Measurements from ENCODE around the gene ANGPT4.

Gene ANGPT4

DNA sequence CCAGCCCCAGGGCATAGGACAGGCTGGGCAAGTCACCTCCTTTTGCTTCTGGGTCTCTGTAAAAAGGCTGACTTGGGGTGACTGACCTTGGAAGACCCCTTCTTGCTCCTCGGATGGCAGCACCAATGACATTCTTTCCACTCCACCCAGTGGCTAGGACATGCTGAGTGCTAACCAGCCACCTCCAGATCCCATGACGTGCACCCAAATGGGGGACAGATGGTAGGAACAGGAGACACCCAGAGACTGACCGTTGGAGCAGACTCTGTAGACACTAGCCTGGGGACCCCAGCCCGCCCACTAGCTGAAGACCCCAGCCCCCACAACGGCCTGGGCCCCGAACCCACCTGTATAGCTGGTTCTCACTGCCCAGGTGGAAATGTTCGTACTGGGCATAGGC is 38.3 kb downstream of the ANGPT4 start:
- Histone ChIP-seq H3K27ac (ENCODE audit: low read length) (no peak overlapping the region), H3K27me3 (ENCODE audit: insufficient read depth, low read length, poor library complexity) (no peaks in the 10 kb centered on the region), H3K36me3 (ENCODE audit: insufficient read depth, low read length) (no peaks in the 10 kb centered on the region), H2AFZ (ENCODE audit: low read depth, low read length) (no peak overlapping the region), H3K79me2 (ENCODE audit: insufficient read depth, low read length) (no peaks in the 10 kb centered on the region), H4K20me1 (ENCODE audit: insufficient read depth, low read length) (peaks cover 8% of the 10 kb centered on the region), H3K4me1 (ENCODE audit: insufficient read depth, low read length) (no peaks in the 10 kb centered on the region), H3K4me3 (ENCODE audit: low read depth in 1 of 2, low read length in 2 of 2) (no peak overlapping the region), H3K9me3 (ENCODE audit: insufficient read depth, low read length, severe bottlenecking) (no peaks in the 10 kb centered on the region), H3K4me2 (ENCODE audit: insufficient read depth, low read length) (no peak overlapping the region), H3K9ac (ENCODE audit: low read depth, low read length) (no peak overlapping the region)
- ATAC-seq (ENCODE audit: insufficient read depth, low read depth): no peak
- TF ChIP-seq EZH2 (IDR thresholded peaks at IDR 0.05; ENCODE audit: borderline replicate concordance, low read depth, low read length, severe bottlenecking): no peak
- TF ChIP-seq, protein P1, sequence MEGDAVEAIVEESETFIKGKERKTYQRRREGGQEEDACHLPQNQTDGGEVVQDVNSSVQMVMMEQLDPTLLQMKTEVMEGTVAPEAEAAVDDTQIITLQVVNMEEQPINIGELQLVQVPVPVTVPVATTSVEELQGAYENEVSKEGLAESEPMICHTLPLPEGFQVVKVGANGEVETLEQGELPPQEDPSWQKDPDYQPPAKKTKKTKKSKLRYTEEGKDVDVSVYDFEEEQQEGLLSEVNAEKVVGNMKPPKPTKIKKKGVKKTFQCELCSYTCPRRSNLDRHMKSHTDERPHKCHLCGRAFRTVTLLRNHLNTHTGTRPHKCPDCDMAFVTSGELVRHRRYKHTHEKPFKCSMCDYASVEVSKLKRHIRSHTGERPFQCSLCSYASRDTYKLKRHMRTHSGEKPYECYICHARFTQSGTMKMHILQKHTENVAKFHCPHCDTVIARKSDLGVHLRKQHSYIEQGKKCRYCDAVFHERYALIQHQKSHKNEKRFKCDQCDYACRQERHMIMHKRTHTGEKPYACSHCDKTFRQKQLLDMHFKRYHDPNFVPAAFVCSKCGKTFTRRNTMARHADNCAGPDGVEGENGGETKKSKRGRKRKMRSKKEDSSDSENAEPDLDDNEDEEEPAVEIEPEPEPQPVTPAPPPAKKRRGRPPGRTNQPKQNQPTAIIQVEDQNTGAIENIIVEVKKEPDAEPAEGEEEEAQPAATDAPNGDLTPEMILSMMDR (IDR thresholded peaks at IDR 0.05; ENCODE audit: borderline replicate concordance, extremely low read depth, low read length, poor library complexity, severe bottlenecking): no peak
- no peak for DNase-seq

DNA sequence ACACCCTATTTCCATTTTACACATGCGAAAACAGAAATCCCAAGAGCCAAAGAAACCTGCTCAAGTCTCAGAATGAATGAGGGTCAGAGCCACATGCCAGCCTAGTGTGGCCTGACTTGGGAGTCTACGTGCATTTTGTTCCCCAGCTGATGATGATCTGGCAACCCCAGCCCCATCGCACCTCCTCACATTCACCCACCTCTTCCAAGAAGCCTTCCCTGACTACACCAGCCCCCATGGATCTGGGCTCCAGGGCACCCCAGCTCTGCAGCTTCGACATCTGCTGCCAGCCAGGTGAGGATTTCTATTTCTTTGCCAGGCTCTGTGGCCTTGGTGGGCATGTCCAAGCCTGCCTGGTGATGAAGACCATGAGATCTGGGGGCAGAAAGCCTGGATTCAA is 41.0 kb downstream of the ANGPT4 start:
- no peaks in the 10 kb centered on the region for H3K4me1 ChIP-seq (ENCODE audit: insufficient read depth, low read length)
- peaks cover 11% of the 10 kb centered on the region for H4K20me1 ChIP-seq (ENCODE audit: insufficient read depth, low read length)
- no peak overlapping the region for H3K4me3 ChIP-seq (ENCODE audit: low read depth in 1 of 2, low read length in 2 of 2)
- H3K4me2 ChIP-seq (ENCODE audit: insufficient read depth, low read length): no peak overlapping the region
- TF ChIP-seq EZH2 (IDR thresholded peaks at IDR 0.05; ENCODE audit: borderline replicate concordance, low read depth, low read length, severe bottlenecking): no peak
- TF ChIP-seq, protein P1 (IDR thresholded peaks at IDR 0.05; ENCODE audit: borderline replicate concordance, extremely low read depth, low read length, poor library complexity, severe bottlenecking): no peak
- peaks cover 5% of the 10 kb centered on the region for H3K27me3 ChIP-seq (ENCODE audit: insufficient read depth, low read length, poor library complexity)
- no peak overlapping the region for H3K27ac ChIP-seq (ENCODE audit: low read length)
- no peak overlapping the region for H2AFZ ChIP-seq (ENCODE audit: low read depth, low read length)
- no peaks in the 10 kb centered on the region for H3K79me2 ChIP-seq (ENCODE audit: insufficient read depth, low read length)
- ATAC-seq (ENCODE audit: insufficient read depth, low read depth) (no peak), DNase-seq (no peak)
- H3K9ac ChIP-seq (ENCODE audit: low read depth, low read length): no peak overlapping the region
- no peaks in the 10 kb centered on the region for H3K9me3 ChIP-seq (ENCODE audit: insufficient read depth, low read length, severe bottlenecking)
- no peaks in the 10 kb centered on the region for H3K36me3 ChIP-seq (ENCODE audit: insufficient read depth, low read length)

DNA sequence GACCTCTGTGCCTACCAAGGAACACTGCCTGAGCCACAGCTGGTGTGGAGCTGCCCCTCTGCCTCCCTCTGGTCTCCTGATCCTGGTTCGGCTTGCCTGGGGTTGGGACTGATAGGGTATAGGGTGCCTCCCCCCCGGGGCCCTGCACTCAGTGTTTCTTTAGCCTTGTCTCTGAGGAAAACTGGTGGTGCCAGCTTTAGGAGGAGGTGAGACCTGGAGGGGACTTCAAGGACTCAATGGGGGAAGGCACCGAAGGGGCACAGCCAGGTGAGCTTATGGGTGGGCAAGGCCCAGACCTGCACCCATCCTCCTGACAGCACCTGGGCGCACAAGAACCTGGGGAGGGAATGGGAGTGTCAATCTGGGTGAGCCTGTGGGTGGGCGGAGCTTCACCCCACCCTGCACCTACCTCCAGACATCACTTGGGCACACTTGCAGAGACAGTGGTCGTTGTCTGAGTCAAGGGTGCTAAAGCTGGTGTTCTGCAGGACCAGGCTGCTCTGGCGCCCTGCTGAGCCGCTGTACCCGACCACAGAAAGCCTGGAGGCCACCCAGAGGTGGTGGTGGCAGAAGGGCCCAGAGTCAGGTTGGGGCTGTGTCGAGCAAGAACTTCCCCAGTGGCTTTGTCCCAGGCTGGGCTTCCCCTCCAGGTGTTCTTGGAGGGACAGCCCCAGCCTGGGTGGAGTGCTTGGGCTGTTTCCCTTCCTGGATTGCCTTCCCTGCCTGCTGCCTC is 42.1 kb downstream of the ANGPT4 start:
- Histone ChIP-seq H3K4me3 (ENCODE audit: low read depth in 1 of 2, low read length in 2 of 2) (no peak overlapping the region), H3K36me3 (ENCODE audit: insufficient read depth, low read length) (no peaks in the 10 kb centered on the region), H3K27ac (ENCODE audit: low read length) (no peak overlapping the region), H4K20me1 (ENCODE audit: insufficient read depth, low read length) (peaks cover 18% of the 10 kb centered on the region), H3K79me2 (ENCODE audit: insufficient read depth, low read length) (no peaks in the 10 kb centered on the region), H3K4me1 (ENCODE audit: insufficient read depth, low read length) (no peaks in the 10 kb centered on the region), H3K9me3 (ENCODE audit: insufficient read depth, low read length, severe bottlenecking) (no peaks in the 10 kb centered on the region), H2AFZ (ENCODE audit: low read depth, low read length) (no peak overlapping the region), H3K9ac (ENCODE audit: low read depth, low read length) (no peak overlapping the region), H3K4me2 (ENCODE audit: insufficient read depth, low read length) (no peak overlapping the region), H3K27me3 (ENCODE audit: insufficient read depth, low read length, poor library complexity) (peaks cover 8% of the 10 kb centered on the region)
- DNase-seq (no peak), ATAC-seq (ENCODE audit: insufficient read depth, low read depth) (no peak)
- TF ChIP-seq EZH2 (IDR thresholded peaks at IDR 0.05; ENCODE audit: borderline replicate concordance, low read depth, low read length, severe bottlenecking): no peak
- TF ChIP-seq, protein P1 (IDR thresholded peaks at IDR 0.05; ENCODE audit: borderline replicate concordance, extremely low read depth, low read length, poor library complexity, severe bottlenecking): no peak
